ENCODE measurements around the gene COA8.

DNA sequence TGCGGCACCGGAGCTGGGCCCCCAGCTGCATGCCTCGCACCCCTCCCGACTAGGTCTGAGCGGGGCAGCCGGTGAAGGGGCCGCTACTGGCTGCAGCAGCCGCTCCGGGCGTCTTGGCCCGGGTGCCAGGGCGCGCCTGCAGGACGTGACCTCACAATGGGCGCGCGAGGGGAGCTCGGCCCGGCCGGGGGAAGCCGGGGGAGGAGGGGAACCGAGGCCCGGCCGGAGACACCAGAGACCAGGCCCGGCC is 656 bp upstream of the COA8 start:
- TF ChIP-seq POLR2A (IDR thresholded peaks at IDR 0.05; ENCODE audit: low read depth, low read length) = no peak
- TF ChIP-seq, protein P1, sequence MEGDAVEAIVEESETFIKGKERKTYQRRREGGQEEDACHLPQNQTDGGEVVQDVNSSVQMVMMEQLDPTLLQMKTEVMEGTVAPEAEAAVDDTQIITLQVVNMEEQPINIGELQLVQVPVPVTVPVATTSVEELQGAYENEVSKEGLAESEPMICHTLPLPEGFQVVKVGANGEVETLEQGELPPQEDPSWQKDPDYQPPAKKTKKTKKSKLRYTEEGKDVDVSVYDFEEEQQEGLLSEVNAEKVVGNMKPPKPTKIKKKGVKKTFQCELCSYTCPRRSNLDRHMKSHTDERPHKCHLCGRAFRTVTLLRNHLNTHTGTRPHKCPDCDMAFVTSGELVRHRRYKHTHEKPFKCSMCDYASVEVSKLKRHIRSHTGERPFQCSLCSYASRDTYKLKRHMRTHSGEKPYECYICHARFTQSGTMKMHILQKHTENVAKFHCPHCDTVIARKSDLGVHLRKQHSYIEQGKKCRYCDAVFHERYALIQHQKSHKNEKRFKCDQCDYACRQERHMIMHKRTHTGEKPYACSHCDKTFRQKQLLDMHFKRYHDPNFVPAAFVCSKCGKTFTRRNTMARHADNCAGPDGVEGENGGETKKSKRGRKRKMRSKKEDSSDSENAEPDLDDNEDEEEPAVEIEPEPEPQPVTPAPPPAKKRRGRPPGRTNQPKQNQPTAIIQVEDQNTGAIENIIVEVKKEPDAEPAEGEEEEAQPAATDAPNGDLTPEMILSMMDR (conservative IDR thresholded peaks at IDR 0.05; ENCODE audit: low read depth, low read length) = no peak
- TF ChIP-seq RFX5 (IDR thresholded peaks at IDR 0.05; ENCODE audit: low read depth, low read length) = no peak
